BJ (cell line): Measurements from ENCODE around the gene NDUFA6. TPM values are rescaled to one million over a fixed set of nuclear protein-coding genes. Genes with fewer than 3 reads are reported as not detected.
"Not testable (repeated sequence)": the region's sequence is repeated elsewhere in the genome, so short reads cannot be mapped to it uniquely, and the experiment has no call there.

ENCODE experiments used
- CTCF ChIA-PET: fragments of 350-600 bp; formaldehyde crosslinking; extraction: SDS; loops from one replicate; lab custom pipeline; 2021; ENCODE audit warnings: antibody characterized with exemption, inconsistent platforms; lab: Yijun Ruan, JAX
- POLR2A ChIA-PET: fragments of 300-600 bp; sonication (Branson Sonifier 250); formaldehyde crosslinking; extraction: SDS; loops from one replicate; lab custom pipeline; 2021; ENCODE audit warnings: antibody characterized with exemption; lab: Charles Lee
- DNase-seq: peaks from one replicate; pipeline ENCODE4 v3.0.0-alpha.2; 2011; ENCODE audit warnings: low read depth
- H3K27me3 ChIP-seq: 2 replicates; pipeline ENCODE4 v1.6.0; 2011; ENCODE audit warnings: low read length; ENCODE audit not compliant: control insufficient read depth, insufficient read depth
- H3K36me3 ChIP-seq: 2 replicates; pipeline ENCODE4 v1.5.1; 2011; ENCODE audit warnings: low read length; ENCODE audit not compliant: control insufficient read depth, insufficient read depth
- H3K4me3 ChIP-seq: 2 replicates; pipeline ENCODE4 v1.5.1; 2011; ENCODE audit warnings: low read depth, mild to moderate bottlenecking, control low read depth, low read length
- CTCF ChIP-seq: IDR thresholded peaks from 2 replicates; pipeline ENCODE4 v1.5.1; 2011; ENCODE audit warnings: low read depth, mild to moderate bottlenecking, control low read depth, inconsistent platforms, low read length, moderate library complexity; ENCODE audit not compliant: insufficient read depth
- polyA plus RNA-seq: library from polyadenylated mRNA; depleted of rRNA; stranded (reverse); fragments of >200 nt; gene quantifications from 2 replicates; pipeline ENCODE4 v1.2.3, GENCODE V29; 2011

NDUFA6 gene
- polyA plus RNA-seq, 1 experiment, result 76.0 TPM

- ChIA-PET CTCF (no interaction called here), POLR2A (no interaction called here)
- TF ChIP-seq CTCF, result no peak
- Histone ChIP-seq H3K36me3 (no peaks in the 10 kb centered on the region), H3K4me3 (no peak overlapping the region), H3K27me3 (no peaks in the 10 kb centered on the region)
- DNase-seq, result no peak
Measured at GRCh38 chr22:42127606-42128005, 37.0 kb upstream of the NDUFA6 start.

DNA sequence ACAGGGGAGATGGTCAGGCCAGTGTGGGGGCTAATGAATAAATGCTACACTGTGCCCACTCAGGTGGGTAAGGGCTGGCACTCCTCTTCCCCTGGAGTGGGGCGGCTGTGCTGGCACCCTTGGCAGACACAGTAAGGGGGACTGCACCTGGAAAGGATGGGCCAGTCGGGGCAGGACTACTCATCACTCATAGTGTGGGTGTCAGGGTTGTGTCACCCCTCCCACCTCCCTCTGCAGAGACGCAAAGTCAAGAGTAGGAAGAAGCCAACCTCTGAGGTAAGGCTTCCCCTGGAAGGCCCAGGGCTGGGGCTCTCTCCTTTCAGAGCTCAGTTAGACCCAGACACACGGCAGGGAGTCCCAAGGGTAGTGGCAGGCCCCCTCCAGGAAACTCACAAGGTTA, 33.0 kb upstream of the NDUFA6 start:
- H3K36me3 ChIP-seq, H3K4me3 ChIP-seq, CTCF ChIA-PET, DNase-seq, POLR2A ChIA-PET, H3K27me3 ChIP-seq: not testable (repeated sequence)

DNA sequence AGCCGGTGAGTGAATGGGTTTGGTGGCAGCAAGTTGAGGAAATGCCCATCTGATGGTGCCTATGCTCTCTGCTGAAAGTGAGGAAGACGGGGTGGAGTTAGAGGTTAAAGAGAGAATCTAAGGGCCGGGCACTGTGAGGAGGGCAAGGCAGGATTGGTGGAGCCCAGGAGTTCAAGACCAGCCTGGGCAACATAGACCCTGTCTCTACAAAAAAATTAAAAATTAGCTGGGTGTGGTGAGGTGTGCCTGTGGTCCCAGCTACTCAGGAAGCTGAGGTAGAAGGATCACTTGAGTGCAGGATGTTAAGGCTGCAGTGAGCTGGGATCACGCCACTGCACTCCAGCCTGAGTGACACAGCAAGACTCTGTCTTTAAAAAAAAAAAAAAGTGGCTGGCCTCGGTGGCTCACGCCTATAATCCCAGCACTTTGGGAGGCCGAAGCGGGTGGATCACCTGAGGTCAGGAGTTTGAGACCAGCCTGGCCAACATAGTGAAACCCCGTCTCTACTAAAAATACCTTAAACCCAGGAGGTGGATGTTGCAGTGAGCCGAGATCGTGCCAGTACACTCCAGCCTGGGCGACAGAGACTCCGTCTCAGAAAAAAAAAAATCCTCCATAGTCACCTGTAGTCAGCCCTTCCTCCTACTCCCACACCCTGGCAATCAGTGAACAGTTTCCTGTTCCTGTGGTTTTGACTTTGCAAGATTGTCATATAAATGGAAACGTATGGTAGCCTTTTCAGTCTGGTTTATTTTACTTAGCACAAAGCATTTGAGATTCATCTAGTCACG, 29.9 kb upstream of the NDUFA6 start:
- POLR2A ChIA-PET, H3K4me3 ChIP-seq, H3K27me3 ChIP-seq, H3K36me3 ChIP-seq, DNase-seq: not testable (repeated sequence)
- CTCF ChIA-PET, result interaction anchor here (0.8 kb wide), 1 partner anchor 12 kb away, joined by 3 read pairs; no protein-coding TSS in a partner anchor

DNA sequence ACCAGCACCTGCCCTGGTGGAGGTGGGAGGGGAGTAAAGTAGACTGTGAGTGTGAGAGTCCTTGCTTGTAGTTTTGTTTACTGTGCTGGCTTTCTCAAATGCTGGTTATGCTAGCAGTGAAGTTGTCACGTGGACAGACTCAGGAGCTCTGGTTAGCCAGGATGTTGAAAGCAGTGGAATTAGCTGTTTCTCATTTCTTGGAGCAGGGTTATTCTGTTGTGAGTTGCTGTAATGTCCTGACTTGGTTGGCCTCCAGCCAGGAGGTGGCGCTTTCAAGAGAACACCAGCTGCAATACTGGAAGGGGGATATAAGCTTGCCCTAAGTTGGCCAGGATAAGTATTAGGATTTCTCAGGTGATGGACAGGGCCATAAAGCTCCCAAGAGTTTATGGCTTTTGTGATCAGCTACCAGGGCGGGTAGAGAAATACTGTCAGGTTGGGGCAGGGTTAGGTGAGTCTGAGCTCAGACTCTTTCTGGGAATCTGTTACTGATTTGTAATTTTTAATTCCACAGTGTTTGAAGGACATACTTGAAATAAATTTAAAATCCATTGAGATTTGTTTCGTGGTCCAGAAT, 26.4 kb upstream of the NDUFA6 start:
- H3K36me3 ChIP-seq, result no peaks in the 10 kb centered on the region
- CTCF ChIA-PET, result interaction anchor here (0.8 to 1.1 kb wide), 2 partner anchors 160 to 357 kb away, joined by 3 read pairs; no protein-coding TSS in a partner anchor
- H3K4me3 ChIP-seq, result no peak overlapping the region
- POLR2A ChIA-PET, result no interaction called here
- DNase-seq, result no peak
- TF ChIP-seq CTCF, result no peak
- H3K27me3 ChIP-seq, result peaks cover 1% of the 10 kb centered on the region; the same call in 1 of the 2 replicates

GRCh38 chr22:42115420-42115830, 24.9 kb upstream of the NDUFA6 start:
- POLR2A ChIA-PET, H3K36me3 ChIP-seq, H3K4me3 ChIP-seq, DNase-seq, H3K27me3 ChIP-seq, CTCF ChIA-PET: not testable (repeated sequence)

DNA sequence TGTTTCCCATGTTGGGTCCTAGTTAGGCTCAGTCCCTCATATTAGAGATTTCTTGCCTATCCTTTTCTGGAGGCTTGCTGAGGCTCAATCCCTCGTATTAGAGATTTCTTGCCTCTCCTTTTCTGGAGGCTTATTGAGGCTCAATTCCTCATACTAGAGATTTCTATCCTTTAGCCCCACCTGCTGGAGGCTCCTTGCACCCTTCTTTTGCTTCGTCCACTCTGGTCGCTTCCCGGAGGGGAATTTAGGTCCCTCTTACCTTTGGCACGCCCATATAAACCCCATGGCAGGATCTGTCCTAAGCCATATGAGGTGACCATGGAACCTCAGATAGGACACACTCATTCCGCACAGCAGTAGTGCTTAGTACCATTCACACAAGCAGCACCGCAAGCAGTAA, 24.1 kb upstream of the NDUFA6 start:
- no peak for DNase-seq
- Histone ChIP-seq H3K36me3 (no peaks in the 10 kb centered on the region), H3K4me3 (no peak overlapping the region), H3K27me3 (peaks cover 1% of the 10 kb centered on the region; the same call in 1 of the 2 replicates)
- ChIA-PET POLR2A (no interaction called here), CTCF (no interaction called here)
- TF ChIP-seq CTCF, result peak; percentile 42

GRCh38 chr22:42112793-42113192, 22.2 kb upstream of the NDUFA6 start:
- H3K27me3 ChIP-seq, H3K4me3 ChIP-seq, H3K36me3 ChIP-seq, DNase-seq: not testable (repeated sequence)
- ChIA-PET CTCF (interaction anchor here (0.7 to 1.4 kb wide), 3 partner anchors 9 to 207 kb away, joined by 3 to 11 read pairs (median 3); no protein-coding TSS in a partner anchor), POLR2A (interaction anchor here (0.7 kb wide), 1 partner anchor 22 kb away, joined by 3 read pairs; no protein-coding TSS in a partner anchor)
